ENCODE data around the gene RPL35.
A peak's percentile ranks its signal among the peaks of the same experiment; 100 is the strongest.

RPL35 gene

GRCh38 chr9:124815601-124816000 is 46.2 kb downstream of the RPL35 start:
- no peak for TF ChIP-seq CTCF (IDR thresholded peaks at IDR 0.05; ENCODE audit: low read length, missing control alignments)
- no peak overlapping the region for H3K4me3 ChIP-seq (replicated peaks; ENCODE audit: low read depth, low read length)
- no peak for DNase-seq (ENCODE audit: low read depth)

GRCh38 chr9:124814164-124814535 is 47.6 kb downstream of the RPL35 start:
- TF ChIP-seq CTCF (IDR thresholded peaks at IDR 0.05; ENCODE audit: low read length, missing control alignments) = no peak
- DNase-seq (ENCODE audit: low read depth) = no peak
- H3K4me3 ChIP-seq (replicated peaks; ENCODE audit: low read depth, low read length) = no peak overlapping the region

GRCh38 chr9:124813501-124814163 is 48.1 kb downstream of the RPL35 start:
- TF ChIP-seq CTCF (IDR thresholded peaks at IDR 0.05; ENCODE audit: low read length, missing control alignments) = no peak

GRCh38 chr9:124813041-124813440 is 48.7 kb downstream of the RPL35 start:
- no peak for DNase-seq (ENCODE audit: low read depth)
- no peak for TF ChIP-seq CTCF (IDR thresholded peaks at IDR 0.05; ENCODE audit: low read length, missing control alignments)
- no peak overlapping the region for H3K4me3 ChIP-seq (replicated peaks; ENCODE audit: low read depth, low read length)

More at GRCh38 chr9:124813501-124814163, 48.1 kb downstream of the RPL35 start:
- no peak for DNase-seq (ENCODE audit: low read depth)
- no peak overlapping the region for H3K4me3 ChIP-seq (replicated peaks; ENCODE audit: low read depth, low read length)

- H3K4me3 ChIP-seq (replicated peaks; ENCODE audit: low read depth, low read length) = no peak overlapping the region
- TF ChIP-seq CTCF (IDR thresholded peaks at IDR 0.05; ENCODE audit: low read length, missing control alignments) = no peak
- DNase-seq (ENCODE audit: low read depth) = peak; percentile 75
Observed at GRCh38 chr9:124812441-124812876, 49.3 kb downstream of the RPL35 start.

- H3K4me3 ChIP-seq (replicated peaks; ENCODE audit: low read depth, low read length) = no peak overlapping the region
- TF ChIP-seq CTCF (IDR thresholded peaks at IDR 0.05; ENCODE audit: low read length, missing control alignments) = no peak
- peak; percentile 67 for DNase-seq (ENCODE audit: low read depth)
Observed at GRCh38 chr9:124810663-124811355, 50.9 kb downstream of the RPL35 start.

Measured in fibroblast of pulmonary artery (primary cell).